Hepatic stellate cell (primary cell): Measurements from ENCODE around the gene ARL2.
A peak's percentile ranks its signal among the peaks of the same experiment; 100 is the strongest.
"Not testable (repeated sequence)": the region's sequence is repeated elsewhere in the genome, so short reads cannot be mapped to it uniquely, and the experiment has no call there.

Experiments
- DNase-seq: peaks from one replicate; pipeline ENCODE4 v3.0.0; 2011; ENCODE audit warnings: low spot score

ARL2 gene

GRCh38 chr11:65008016-65008415 is 5.9 kb upstream of the ARL2 start:
- no peak for DNase-seq

- no peak for DNase-seq
These were observed 5.1 kb upstream of the ARL2 start for GRCh38 chr11:65008873-65009272.

- peak; percentile 96 for DNase-seq
These were observed 651 bp upstream of the ARL2 start for GRCh38 chr11:65013130-65013887.

DNA sequence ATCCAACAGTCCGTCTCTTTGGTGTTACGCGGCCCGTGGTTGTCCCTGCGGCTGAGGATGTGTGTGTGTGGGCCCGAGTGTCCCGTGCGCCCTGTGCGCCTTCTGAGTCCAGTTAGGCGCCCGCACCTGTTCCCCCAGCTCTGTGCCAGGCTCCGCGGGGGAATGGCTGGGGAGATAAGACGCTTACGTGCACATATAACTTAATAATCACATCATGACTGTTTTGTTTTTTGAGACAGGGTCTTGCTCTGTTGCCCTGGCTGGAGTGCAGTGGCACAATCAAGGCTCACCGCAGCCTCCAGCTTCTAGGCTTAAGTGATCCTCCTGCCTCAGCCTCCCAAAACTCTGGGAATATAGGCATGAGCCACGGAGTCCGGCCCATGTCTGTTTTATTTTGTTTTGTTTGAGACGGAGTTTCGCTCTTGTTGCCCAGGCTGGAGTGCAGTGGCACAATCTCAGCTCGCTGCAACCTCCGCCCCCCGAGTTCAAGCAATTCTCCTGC is 817 bp downstream of the ARL2 start:
- DNase-seq, result no peak

- DNase-seq, result no peak
These were observed 2.7 kb downstream of the ARL2 start for GRCh38 chr11:65016705-65017104.

DNA sequence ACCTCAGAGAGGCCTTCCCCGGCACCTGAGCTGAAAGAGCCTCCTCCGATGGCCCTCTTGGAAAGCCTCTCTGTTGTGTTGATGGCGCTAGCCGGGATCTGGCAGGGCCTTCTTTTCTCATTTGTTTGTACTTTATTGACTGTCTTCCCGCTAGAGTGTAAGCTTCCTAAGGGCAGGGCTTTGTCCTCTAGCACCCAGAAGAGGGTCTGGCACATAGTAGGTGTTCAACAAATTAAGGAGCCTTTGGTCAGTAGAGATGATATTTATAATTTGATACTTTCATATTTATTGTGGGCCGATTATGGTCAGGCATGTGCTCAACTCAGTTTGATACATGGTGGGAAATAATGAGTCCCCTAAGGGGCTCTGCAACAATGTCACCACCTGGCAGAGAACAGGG is 4.0 kb downstream of the ARL2 start:
- no peak for DNase-seq

DNA sequence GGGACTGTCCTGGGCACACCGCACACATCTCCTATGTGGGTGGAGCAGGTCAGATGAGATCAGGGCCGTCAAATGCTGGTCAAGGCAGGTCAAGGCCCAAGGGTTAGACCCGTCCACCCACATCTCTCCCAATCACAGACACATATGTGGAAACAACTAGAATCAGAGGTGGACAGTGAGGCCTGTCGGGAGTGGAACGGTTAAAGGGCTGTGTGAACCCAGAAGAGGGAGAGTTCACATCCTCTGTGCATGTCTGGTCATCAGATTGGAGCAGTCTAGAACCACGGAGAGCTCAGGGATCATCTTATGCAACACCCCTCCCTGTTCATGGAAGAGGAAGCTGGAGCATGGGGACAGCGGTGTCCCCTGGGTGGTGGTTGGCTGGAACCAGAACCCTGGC is 5.9 kb downstream of the ARL2 start:
- no peak for DNase-seq

DNA sequence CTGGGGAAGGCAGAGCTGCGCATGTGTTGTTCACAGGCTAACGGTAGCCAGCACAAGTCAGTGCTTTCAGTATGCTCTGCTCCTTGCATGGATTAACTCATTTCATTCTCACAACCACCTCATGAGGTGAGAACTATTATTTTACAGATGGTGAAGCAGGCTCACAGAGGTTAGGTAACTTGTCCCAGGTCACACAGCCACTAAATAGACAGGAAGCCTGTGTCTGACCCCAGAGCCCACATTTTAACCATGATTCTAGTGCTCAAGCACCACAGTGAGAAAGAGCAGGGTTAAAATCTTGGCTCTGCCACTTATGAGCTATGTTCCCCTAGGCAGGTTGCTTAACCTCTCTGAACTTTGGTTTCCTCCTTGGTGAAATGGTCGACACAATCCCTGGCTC is 7.0 kb downstream of the ARL2 start:
- no peak for DNase-seq

- no peak for DNase-seq
These were observed 7.5 kb downstream of the ARL2 start for GRCh38 chr11:65021509-65021908.

GRCh38 chr11:65023502-65023901 is 9.5 kb downstream of the ARL2 start:
- DNase-seq, result not testable (repeated sequence)

- DNase-seq, result no peak
These were observed 12.8 kb downstream of the ARL2 start for GRCh38 chr11:65026810-65027209.

- DNase-seq, result peak; percentile 94
These were observed 13.5 kb downstream of the ARL2 start, which contains the start of gene SNX15 for GRCh38 chr11:65027213-65028067. Gene SNX15, plus strand, starts transcription at chr11:65027439. Its CDS starts 99 bp downstream, at chr11:65027538.

DNA sequence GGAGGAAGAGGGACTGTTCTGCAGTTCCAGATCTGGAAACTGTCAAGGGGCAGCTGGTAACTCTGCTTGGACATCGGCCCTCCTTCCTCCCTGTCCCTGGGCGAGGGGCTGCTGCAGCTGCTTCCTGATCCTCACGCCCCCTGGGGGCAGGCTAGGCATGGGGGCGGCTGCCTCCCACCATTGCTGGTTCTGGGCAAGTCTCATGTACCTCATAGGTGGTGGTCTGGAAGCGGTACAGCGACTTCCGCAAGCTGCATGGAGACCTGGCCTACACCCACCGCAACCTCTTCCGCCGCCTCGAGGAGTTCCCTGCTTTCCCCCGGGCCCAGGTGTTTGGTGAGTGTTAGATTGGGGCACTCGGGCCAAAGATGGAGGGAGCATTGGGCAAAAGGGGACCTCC is 18.3 kb downstream of the ARL2 start:
- no peak for DNase-seq

- DNase-seq, result no peak
These were observed 20.5 kb downstream of the ARL2 start for GRCh38 chr11:65034423-65034822.

- no peak for DNase-seq
These were observed 21.6 kb downstream of the ARL2 start for GRCh38 chr11:65035579-65035978.

DNA sequence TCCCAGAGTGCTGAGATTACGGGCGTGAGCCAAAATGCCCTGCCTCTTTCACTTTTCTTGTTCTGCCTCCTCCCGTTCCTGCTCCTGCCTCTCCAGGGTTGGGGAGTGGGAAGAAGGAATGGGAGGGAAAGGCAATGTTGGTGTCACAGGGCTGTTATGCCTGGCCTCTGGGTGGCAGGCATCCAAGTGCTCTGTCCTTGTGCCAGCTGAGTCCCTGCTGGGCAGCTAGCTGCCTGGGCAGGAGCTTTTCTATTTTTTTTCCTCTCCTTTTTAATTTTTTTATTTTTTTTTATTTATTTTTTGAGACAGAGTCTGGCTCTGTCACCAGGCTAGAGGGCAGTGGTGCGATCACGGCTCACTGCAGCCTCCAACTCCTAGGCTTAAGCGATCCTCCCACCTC is 23.0 kb downstream of the ARL2 start:
- DNase-seq, result no peak

- DNase-seq, result no peak
These were observed 26.5 kb downstream of the ARL2 start for GRCh38 chr11:65040520-65040846.

- DNase-seq, result peak; percentile 98
These were observed 27.1 kb downstream of the ARL2 start, which contains the start of gene SAC3D1 for GRCh38 chr11:65040847-65041622. Gene SAC3D1, plus strand, starts transcription at chr11:65041210. Its CDS starts 83 bp downstream, at chr11:65041293.

DNA sequence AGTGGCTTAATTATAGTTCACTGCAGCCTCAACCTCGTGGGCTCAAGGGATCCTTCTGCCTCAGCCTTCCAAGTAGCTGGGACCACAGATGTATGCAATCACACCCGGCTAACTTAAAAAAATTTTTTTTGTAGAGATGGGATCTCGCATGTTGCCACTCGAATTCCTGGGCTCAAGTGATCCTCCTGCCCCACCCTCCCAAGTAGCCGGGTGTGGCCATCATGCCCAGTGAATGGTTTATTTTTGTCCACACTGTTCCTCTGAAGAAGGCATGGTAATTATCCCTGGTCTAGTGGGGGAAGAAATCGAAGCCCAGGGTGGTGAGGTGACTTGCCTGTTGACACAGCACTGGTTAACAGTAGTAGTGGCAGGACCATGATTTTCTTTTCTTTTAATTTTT is 28.9 kb downstream of the ARL2 start:
- no peak for DNase-seq

GRCh38 chr11:65043881-65044501 is 30.0 kb downstream of the ARL2 start:
- DNase-seq, result no peak

- DNase-seq, result no peak
These were observed 31.1 kb downstream of the ARL2 start for GRCh38 chr11:65045061-65045460.

- DNase-seq, result no peak
These were observed 31.8 kb downstream of the ARL2 start for GRCh38 chr11:65045728-65046127.
